GM18499 (cell line): ENCODE data around the gene SRGAP2C.
"Not testable (repeated sequence)": the region's sequence is repeated elsewhere in the genome, so short reads cannot be mapped to it uniquely, and the experiment has no call there.

Experiments used
- ATAC-seq: cut with Tn5 transposase; IDR thresholded peaks from one replicate; pipeline ENCODE4 v1.9.1; 2021; ENCODE audit warnings: moderate number of reproducible peaks; ENCODE audit not compliant: insufficient read depth, unreplicated experiment

Gene SRGAP2C

DNA sequence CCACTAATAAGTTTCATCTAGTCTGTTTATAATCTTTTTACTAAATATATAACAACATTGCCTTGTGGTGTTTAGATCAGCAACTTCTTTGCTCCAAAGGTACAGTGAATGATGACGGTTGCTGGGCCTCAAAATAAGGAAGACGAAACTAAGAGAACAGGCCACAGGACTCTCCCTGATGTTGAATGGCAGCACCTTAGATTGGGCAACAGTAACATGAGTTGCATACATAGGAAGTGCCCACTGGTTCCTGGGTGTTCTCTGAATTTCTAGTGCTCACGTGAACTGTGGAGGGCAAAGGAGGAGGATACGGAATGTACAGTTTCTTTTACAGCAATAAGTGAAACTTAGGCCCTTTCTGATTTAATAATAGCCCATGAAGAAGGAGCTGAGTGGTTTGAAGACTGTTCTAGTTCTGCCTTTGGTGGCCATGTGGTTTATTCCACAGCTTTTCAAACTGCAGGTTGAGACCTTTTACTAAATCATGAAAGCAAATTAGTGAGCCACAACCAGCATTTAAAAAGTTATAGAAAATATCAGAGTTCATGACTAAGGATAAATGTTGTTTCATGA, 86.5 kb downstream of the SRGAP2C start:
- ATAC-seq = not testable (repeated sequence)

DNA sequence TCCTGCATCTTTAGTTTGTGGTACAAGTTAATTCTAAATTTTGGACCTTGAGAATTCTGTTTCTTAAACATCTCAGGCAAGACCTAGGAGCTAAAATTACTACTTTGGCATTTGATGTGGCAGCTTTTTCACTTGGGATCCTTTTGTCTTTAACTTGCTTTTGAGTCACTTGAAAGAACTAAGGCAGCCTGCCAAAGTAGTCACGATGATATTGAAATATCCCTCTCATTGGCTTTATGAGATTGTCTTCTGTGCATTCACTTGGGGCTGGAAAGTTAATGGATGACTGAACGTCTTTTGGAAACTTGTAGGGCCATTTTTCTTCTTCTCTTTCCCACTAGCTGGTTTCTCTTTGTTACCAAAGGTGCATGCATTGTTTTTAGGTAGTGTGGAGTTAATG, 90.7 kb downstream of the SRGAP2C start:
- not testable (repeated sequence) for ATAC-seq

DNA sequence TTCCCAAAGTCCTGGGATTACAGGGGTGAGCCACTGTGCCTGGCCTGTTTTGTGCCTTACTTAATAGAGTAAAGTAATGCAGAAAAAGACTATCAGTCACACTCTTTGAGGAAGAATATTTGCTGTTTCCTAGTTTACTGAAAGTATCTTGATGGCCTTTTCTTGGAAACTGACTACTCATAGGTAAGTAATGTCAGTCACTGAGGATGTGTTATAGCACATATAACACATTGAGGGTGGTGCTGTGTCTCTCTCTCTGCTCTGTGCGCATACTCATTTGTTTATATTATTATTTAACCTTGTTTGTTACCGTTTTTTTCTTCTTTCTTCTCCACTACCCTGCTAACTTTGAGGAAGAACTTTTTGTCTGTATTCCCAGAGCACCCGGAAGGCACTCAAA, 93.4 kb downstream of the SRGAP2C start:
- ATAC-seq = not testable (repeated sequence)

DNA sequence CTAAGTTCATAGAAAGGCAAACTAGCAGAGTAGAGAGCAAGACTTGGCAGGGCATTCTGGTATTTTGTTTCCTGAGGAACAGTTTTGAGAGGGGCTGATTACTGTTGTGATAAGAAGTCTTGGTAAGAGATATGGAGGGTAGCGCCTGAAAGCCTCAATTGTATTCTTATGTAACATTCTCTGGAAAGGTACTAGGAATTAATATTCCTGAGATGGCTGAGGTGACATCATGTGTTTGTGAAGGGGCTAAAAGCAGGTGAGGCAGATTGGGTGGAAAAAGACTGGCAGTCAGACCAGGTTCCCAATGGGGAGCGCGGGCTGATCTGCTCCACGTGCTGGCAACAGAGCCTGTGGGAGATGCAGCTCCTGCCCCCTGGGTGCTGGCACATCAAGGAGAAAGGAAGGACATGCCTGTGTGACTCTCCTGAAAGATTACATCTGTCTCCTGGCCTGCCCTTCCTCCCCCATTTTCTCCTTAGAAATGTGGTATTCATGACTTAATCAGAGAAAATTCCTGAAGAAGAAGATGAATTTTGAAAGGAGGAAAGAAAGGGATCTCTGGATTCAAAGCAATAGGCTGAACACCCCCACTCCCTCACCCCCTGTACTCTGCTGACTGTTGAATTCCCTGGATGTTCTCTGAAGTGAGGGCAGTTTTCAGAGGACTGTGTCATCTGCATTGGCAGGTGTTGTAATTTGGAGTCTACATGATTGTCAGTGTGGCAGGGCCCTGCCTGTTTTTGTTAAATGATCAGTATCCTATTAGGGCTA, 94.2 kb downstream of the SRGAP2C start:
- ATAC-seq = not testable (repeated sequence)

DNA sequence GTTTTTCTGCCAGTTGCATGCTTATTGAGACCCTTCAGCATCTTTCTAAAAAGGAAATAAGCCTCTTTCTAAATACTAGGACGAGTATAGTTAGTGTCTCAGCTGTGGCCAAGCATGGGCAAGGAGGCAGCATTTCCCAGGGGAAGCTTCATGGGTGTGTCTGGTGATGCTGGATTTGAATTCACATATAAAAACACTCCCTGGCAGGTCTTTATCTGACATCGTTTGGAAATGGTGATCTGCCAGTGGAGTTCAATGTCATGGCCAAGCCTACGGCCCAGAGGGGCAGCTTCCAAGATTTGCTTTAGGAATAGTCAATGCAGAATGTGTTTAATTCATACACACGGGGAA, 94.7 kb downstream of the SRGAP2C start:
- ATAC-seq = not testable (repeated sequence)

DNA sequence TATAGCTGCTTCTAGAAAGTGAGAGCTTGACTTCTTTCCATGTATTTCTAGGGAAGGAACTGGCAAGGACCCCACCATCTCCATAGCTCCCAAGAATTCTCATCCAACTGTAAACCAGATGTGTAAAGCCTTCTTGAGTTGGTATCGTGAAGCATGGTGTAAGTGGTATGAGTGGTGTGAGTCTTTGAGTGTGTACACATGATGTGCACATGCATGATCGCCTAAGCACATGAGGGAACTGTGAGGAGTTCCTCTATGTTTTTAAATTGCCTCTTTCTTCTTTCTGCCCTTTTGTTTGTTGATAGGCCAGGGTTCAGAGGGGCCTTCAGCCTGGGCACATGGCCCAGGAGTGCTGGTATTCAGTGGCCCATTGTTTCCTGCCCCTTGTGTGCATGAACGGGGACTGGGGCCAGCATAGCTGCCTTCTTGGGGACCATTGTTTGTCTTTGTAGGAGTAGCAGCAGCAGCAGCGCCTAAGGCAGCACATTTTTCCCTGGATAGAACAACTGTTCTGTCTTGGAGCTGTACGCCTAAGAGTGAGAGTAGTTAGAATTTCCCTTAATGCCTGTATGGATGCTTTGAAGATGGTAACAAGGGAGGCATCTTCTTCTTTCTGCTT, 96.0 kb downstream of the SRGAP2C start:
- not testable (repeated sequence) for ATAC-seq

DNA sequence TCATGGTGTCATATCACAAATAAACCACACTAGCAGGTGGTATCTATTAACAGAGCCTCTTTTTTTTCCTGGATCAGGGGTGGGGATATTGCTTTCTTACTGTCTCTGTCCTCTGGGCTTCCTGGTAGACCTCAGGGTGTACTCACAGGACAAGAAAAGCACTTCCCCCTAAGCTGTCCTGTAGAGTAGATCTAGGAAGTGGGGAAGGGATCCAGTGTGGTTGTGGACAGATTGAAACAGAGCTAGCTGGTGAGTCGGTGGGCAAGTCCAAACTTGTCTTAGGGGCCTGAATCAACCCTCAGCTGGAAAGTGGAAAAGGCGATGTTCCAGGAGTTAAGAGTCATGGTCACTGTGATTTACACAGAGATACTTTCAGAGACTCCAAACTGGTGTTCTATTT, 96.7 kb downstream of the SRGAP2C start:
- not testable (repeated sequence) for ATAC-seq

DNA sequence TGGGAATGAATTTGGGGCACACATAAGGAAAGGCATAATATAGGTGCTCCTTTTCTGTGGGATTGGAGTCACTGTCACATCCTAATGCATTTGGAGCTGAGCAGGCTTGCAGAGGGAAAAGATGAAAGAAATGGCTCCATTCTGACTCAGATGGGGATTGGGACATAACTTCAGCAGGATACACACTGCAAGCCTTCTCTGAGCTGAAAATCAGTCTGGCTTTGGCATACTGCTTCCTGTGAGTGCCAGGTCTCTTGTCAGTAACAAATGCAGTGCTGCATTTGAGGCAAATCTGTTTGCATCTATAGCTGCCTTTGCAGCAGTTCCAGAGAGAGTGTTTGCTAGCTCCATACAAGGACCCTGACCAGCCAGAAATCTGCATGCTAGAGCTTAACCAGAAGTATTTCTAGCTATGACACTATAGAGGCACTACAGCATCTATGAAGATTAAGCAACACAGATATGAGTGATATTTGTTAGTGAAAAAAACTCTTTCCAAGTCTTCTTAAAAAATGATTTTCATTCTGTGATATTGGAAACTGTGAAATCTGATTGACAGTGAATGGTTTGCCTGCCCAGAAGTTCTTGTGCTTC, 98.9 kb downstream of the SRGAP2C start:
- ATAC-seq = not testable (repeated sequence)

DNA sequence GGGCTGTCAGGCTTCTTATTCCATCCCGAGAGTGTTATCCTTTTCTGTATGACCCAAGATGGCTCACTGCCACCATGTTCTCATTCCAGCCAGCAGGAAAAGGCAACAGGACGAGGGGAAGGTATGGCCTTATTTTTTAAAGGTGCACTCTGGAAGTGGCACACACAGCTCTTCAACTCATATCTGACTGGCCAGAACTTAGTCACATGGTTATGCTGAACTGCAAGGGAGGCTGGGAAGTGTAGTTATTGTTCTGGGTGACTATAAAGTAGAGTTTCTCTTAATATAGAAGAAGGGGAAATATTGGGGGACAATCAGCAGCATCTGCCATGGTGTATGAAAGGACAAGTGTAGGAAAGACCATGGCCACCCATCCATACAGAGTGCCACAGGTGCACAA, 107.8 kb downstream of the SRGAP2C start:
- ATAC-seq = not testable (repeated sequence)

DNA sequence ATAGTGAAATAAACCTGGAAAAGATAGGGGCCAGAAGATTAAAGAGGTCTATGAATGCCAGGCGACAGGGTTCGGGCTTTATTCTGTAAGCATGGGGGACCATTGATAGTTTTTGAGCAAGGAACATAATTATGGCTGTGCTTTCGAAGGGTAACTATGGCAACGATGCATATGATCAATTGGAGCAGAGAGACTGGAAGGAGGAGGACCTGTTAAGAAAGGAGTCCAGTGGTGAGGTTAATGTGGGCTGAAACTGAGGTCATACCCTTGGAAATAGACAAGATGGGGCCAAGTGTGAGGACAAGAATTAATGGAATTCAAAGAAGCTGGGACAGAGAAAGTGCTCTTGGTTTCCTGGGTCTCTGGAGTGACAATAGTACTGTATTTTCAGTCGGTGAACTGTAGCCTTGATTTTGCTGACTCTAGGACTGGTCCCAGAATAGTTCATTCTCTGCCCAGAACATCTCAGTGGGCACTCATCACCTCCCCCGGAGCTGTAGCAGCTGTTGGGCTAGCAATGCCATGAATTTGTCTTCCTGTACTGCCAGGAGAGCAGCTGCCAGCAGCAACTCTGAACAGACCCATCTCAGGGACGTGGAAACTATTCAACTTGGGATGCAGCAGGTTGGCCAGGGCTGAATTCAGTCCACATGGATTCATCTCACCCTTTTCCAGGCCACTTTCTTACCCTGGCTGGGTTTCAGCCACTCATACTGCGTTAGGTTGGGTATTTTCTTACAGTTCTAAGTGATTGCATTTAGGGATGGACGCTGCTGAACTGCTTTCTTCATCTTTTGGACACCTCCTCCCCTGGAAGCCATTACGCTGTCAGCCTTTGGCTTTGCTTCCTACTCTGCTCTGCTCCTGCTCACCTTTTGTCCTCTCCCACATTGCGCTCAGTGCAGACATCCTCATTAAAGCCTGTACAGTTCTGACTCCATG, 108.8 kb downstream of the SRGAP2C start:
- ATAC-seq = not testable (repeated sequence)

DNA sequence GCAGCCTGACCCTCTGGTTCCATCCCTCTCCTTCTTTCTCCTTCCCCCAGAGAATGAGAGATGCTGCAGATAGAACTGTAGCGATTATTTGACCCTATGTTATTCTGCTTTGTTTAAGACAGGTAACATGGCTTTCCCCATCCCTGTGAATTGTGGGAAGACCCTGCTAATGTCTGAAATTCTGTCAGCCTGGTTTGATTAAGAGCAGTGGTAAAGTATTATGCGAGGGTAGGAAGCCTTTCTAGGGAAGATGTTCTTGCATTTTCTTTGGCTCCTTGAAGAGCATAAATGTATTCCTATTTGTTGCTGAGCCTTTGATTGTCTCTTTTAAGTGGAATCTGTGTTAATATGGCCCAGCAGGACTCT, 109.4 kb downstream of the SRGAP2C start:
- ATAC-seq = not testable (repeated sequence)

DNA sequence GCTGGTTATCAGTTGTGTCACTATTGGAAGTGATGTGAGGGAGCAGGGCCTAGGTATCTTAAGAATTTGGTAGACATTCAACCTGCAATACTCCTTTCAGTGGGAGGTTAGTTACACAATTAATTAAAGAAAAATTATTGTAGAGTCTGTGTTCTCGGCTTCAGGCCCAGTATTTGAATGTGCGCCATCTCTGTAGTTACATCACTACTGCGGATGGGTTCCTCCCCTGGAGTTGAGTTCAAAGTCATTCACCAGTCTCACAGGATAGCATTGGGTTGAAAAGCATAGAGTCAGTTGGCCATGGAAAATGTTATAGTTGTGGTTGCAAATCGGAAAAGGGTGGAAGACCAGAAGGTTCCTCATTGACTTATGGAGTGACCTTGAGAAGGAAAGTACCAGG, 111.8 kb downstream of the SRGAP2C start:
- ATAC-seq = not testable (repeated sequence)

DNA sequence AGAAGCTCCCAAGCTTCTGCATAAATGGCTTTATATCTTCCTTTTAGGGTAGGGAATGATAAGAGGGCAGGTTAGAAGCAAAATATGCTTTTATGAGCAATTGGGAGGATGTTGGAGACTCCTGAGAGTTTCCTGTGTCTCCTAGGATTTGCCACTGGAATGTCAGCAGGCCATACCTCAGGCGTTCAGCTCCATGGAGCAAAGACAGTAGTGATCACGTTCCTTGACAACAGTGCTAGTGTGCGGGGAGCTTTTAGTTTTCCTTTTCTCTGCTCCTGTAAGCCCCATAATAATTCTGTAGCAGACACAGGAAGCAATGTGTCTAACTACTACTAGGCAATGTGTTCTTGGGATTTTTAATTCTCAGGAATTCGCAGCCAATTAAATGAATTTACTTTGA, 113.8 kb downstream of the SRGAP2C start:
- not testable (repeated sequence) for ATAC-seq

DNA sequence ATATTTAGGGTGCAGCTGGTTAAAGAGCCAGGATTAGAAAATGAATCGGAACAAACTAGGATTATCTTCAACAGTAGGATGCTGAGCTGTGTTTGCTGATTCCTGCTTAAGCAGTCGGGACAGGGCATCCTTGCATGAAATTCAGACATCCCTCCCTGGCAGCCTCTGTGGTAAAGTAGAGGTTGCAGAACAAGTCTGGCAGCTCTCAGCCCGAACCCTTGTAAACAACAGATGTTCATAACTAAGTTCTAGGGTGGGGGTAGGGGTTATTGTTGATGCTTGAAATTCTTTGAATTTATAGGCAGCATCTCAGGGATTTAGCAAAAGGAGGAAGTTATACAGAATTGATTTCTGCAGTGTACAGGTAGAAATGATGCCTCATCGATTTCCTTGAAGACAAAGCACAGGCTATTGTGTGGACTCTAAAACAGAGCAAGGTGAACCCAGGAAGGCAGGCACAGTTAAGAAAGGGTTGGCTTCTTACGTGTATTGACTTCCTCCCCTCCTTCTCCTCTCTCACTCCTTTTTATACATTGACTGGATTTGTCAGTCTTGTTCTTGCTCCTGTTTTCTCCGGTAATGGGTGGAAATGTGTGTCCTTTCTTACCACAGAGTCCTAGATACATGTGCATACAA, 114.9 kb downstream of the SRGAP2C start:
- ATAC-seq = not testable (repeated sequence)

DNA sequence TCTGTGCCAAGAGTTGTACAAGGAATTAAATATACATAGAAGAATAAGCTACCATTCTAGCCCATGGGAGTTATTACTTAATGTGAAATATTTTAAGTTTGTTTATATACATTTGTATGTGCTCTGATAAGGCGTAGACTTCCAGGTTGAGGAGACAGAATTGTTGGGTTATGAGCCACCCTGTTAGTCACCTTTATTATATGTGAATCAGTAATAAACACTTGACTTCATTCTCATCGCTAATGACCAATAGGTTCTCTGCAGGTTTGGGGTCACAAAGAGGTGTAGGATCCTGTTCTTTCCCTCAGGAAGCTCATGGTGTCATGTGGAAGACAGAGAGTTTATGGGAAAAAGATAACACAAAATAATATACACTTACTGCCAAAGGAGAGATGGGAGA, 117.1 kb downstream of the SRGAP2C start:
- not testable (repeated sequence) for ATAC-seq

DNA sequence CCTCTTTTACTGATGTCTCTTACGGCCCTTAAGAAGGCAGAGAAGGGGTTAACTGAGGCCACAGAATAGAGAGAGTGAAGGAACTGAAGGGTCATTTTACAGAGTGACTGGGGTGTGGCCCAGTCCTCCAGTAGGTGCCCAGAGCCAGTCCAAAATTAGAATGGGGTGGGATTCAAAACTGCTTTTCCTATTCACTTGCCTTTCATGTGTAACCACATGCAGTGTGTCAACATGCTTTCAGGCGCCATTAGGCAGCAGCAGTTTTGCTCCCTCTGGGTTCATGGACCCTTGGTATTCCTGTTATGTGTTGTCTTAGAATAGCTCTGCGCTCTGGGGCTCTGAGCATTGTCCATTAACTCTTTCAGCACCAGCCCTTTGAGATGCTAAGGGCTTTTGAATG, 123.0 kb downstream of the SRGAP2C start:
- ATAC-seq = not testable (repeated sequence)

DNA sequence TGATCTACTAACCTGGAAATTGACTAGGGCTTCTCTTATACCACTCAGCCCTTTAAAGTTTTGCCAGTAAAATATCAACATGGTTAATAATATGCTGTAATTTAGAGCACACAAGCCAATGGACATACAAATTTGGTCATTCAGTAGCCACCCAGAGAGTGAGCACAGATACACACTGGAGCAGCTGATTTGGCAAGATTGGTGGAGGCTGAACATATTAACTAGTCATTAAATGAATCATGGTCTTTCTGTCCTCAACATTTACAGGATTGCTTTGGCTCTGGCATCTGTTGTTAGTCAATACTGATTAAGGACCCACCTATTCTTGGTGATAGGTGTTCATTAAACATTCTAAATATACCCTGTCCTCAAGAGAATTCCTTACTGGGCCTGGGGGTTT, 130.7 kb downstream of the SRGAP2C start:
- ATAC-seq = not testable (repeated sequence)

DNA sequence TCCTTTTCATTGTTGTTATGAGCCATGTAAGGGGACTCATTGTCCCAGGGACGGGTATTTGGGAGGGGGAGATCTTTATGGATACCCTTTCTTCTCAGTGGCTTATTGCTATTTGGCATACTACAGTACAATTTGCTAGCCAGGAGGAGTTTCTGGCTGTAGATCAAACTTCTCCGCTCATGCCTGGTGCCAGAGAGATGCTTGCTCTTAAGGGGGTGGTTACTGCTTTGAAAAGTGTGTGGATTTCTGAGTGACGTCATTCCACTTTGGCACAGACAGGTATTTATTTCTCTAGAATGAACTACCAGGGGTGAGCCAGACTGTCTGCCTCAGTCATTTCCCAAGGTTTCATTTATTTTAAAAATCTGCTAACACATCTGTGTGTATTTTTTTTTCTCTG, 131.3 kb downstream of the SRGAP2C start:
- not testable (repeated sequence) for ATAC-seq
